GM12873 (cell line): ENCODE results near the gene CDYL2.

Experiments
- TF ChIP-seq, protein P1 (sequence below): IDR thresholded peaks from 2 replicates; pipeline ENCODE4 v1.5.1; 2012; ENCODE audit warnings: low read depth, mild to moderate bottlenecking, moderate library complexity, low read length, control low read depth; ENCODE audit not compliant: insufficient read depth; ENCODE audit errors: missing control alignments

Gene CDYL2

DNA sequence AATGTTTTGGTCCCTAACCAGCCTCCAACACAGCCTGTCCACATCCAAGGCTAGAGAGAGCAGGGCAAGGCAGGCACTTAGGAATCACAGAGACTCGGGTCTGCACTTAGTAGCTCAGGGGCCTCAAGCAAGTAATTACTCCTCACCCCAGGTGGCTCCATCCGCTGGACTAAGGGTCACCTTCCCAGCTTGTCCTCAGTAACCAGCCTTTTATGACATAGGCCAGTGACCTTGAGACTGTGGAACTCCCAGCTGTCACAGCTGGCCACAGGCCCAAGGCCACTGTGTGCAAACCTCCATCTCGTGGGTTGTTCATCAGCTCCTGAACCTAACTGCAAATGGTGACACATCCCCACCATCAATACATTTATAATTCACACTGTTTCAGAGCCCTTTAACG, 68.6 kb downstream of the CDYL2 start:
- TF ChIP-seq, protein P1, sequence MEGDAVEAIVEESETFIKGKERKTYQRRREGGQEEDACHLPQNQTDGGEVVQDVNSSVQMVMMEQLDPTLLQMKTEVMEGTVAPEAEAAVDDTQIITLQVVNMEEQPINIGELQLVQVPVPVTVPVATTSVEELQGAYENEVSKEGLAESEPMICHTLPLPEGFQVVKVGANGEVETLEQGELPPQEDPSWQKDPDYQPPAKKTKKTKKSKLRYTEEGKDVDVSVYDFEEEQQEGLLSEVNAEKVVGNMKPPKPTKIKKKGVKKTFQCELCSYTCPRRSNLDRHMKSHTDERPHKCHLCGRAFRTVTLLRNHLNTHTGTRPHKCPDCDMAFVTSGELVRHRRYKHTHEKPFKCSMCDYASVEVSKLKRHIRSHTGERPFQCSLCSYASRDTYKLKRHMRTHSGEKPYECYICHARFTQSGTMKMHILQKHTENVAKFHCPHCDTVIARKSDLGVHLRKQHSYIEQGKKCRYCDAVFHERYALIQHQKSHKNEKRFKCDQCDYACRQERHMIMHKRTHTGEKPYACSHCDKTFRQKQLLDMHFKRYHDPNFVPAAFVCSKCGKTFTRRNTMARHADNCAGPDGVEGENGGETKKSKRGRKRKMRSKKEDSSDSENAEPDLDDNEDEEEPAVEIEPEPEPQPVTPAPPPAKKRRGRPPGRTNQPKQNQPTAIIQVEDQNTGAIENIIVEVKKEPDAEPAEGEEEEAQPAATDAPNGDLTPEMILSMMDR: no peak

DNA sequence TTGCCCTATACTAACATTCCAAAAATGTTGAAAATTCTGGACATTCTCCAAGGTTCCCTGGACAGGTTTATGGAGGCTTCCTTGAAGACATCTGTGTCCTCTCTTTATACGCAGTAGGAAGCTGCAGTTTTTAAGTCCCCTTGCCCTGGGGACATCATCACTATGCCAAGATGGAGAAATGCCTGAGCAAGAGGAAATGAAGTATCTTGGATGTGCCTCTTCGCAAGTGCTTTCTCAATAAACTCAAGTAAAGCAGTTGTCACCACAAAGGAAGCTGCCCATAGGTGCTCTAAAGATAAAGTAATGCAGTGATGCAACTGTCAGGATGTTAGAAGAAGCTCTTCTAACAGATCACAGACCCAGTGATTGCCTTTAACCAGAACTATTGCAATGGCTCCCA, 71.0 kb downstream of the CDYL2 start:
- TF ChIP-seq, protein P1: no peak

DNA sequence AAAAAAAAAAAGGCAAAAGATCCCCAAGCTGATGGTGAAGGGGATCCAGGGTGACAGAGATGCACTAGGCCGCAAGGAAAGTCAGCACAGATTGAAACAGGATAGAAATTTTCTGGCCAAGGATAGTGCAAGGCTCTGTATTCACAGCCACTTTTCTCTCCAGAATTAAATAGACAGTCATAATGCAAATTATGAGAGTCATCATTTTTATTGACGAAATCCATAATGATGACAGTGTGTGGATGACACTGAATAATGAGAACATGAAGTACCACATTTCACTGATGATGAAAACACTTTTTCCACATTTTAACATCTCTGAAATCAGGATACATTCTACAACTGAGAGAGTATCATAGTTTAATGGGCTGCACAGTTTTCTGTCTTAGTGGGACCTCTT, 72.5 kb downstream of the CDYL2 start:
- TF ChIP-seq, protein P1: no peak

DNA sequence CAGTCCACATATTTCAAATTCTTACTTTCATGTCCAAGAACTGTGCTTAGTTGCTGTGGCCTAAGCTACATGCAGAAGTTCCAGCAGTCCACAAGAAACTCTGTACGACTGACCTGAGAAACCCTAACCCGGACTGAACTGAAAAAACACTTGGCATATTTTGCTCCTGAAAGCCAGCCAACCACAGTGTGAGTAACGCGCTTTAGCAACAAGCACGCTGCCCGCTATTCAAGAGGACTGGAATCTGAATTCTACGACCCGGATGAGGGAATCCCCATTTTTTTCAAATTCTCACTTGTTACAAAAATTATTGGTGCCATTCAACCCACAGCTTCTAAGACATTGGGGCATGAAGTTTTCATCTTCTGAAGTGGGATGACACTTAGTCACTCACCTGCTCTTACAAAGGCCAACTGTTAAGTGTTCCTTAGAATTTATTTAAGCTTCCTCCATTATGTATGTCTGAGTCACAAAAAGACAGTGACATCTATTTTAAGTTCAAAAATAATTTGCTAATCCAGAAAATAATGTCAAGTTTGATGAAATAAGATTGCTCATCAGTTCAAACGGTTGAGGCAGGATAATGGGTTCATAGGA, 78.7 kb downstream of the CDYL2 start:
- TF ChIP-seq, protein P1: no peak

DNA sequence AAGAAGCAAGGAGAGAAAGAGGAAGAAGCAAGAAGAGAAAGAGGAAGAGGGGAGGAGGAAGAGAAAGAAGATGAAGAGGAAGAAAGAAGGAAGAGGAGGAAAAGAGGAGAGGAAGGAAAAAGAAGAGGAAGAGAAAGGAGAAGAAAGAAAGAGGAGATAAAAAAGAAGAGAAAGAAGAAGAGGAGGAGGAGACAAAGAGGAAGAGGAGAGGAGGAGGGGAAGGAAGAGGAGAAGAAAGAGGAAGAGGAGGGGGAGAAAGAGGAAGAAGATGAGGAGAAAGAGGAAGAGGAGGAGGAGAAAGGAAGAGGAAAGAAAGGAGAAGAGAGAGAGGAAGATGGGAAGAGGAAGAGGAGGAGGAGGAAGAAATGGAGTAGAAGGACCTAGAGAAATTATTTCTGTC, 80.4 kb downstream of the CDYL2 start:
- TF ChIP-seq, protein P1: no peak

DNA sequence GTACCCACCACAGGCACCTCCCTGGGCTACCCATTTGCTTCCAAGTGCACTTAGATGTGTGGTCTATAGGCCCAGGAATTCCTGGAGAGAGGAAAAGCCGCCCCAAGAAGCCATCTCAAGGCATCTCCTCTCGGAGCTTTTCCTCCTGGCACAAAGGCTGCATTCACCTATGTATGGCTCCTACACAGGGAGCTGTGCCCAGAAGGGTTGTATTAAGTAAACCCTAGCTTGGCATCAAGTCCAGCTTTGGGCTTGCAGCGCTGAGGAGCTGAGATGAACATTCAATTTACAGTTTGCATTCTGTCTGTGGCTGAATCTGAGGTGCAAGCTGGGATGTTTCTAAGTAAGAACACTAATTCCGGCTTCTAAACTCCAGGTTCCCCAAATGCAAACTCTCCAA, 81.3 kb downstream of the CDYL2 start:
- TF ChIP-seq, protein P1: no peak

DNA sequence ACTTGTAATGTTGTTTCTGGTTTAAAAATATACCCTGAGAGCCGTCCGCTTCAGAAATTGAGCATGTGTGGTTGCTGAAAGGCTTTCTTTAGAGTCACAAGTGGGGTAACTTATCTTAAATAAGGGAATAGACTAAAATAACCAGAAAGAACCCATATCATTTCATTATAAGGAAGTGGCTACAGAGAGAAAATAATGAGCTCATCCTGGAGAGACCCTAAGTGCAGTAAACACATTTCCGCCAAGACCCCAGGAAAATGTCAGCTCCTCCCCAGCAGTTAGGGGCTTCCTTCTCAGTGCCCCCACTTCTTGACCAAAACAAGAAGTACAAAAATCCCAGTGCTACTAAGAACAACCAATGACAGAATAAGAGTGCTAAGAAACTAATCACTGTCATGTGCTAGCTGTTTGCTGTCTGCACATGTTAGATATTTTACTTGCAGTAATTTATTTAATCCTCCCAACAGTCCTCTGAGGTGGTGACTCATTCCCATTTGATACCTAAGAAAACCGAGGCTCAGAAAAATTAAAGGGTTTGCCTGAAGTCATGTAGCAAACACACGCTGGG, 83.5 kb downstream of the CDYL2 start:
- TF ChIP-seq, protein P1: no peak
